HFF-Myc (cell line): Measurements from ENCODE around the gene CAPN7.

Source experiments
- DNase-seq: peaks from one replicate; pipeline ENCODE4 v3.0.0-alpha.2; 2011; ENCODE audit warnings: low read depth; ENCODE audit errors: extremely low read depth
- H3K4me3 ChIP-seq: replicated peaks from 2 replicates; pipeline ENCODE4 v1.5.1; 2011; ENCODE audit warnings: low read depth, mild to moderate bottlenecking, control low read depth, low read length
- CTCF ChIP-seq: IDR thresholded peaks from 2 replicates; pipeline ENCODE4 v1.5.1; 2012; ENCODE audit warnings: mild to moderate bottlenecking, low read depth, low read length, control low read depth; ENCODE audit errors: missing control alignments

CAPN7 gene

DNA sequence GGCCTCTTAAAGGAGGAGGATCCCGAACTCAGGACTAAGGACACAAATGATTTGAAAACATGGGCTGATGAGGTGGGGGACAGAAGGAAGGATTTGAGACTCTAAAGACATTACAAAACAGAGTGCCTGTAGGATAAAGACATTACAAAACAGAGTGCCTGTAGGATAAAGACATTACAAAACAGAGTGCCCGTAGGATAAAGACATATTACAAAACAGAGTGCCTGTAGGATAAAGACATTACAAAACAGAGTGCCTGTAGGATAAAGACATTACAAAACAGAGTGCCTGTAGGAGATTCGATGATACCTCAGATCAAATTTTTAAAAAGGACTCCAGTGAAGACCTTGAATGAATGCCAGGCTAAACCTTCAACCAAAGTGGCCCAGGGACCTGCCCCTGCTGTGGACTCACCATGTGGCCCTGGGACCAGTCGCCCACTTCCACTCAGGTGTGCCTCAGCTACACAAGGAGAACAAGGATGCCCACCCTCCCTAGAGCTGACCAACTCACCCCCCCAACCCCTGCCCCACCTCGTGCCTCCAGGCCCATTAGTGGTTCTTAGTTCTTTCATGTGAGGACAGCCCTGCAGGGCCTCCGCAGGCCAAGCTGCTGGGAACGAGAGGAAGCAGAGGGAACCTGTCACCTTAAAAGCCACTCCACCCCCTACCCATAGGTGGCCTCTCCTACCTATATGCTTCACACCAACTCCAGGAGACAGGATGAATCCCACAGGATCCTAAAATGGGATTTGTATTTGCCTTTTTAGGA is 66.6 kb downstream of the CAPN7 start:
- H3K4me3 ChIP-seq, result no peak overlapping the region
- TF ChIP-seq CTCF, result no peak
- DNase-seq, result no peak

DNA sequence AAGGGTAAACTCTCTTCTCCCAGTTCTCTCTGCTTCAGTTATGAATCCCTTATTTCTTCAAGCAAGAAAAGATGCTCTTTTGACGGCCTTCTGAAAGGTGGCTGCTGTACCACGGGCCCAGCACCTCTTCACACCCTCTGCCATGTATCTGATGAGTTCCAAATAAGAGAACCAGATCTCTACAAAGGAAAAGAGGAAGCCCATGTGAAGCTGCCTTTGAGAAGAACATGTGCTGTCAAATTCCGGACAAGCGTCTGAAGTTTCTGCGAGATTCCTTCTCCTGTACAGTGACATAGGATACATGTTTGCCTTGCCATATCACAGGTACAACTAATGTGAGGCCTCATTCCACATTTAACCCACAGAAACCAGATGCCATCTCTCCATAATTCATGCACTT is 67.2 kb downstream of the CAPN7 start:
- DNase-seq, result no peak
- no peak overlapping the region for H3K4me3 ChIP-seq
- no peak for TF ChIP-seq CTCF

DNA sequence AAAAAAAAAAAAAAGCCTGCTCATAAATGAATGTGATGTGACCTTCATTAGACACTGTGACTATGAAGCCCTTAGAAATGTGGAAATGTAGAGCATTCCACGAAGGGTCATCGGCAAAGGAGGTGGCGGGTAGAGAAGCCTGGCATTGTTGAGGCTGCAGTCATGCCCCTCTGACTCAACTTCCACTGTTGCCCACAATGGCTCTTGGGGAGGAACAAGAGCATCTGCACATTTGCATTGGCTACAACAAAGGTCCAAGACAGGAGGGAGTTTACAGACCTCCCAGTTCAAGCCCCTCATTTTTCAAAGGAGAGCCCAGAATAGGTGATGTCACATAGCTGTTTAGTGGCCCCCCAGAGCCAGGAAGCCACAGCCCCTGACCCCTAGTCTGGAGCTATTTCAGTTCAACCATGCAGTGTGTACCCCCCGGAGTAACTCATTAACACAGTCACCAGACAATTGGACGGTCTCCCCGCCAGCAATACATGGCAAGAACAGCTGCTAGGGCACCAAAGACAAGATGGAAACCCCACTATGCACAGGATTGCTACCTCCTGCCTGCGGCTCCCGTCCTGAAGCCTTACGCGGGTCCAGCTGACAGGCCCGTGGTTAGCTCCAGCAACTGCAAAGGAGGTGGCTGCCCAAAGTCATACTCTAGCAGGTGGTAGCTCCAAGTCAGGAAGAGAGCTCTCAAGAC is 70.1 kb downstream of the CAPN7 start:
- H3K4me3 ChIP-seq, result no peak overlapping the region
- no peak for TF ChIP-seq CTCF
- no peak for DNase-seq

DNA sequence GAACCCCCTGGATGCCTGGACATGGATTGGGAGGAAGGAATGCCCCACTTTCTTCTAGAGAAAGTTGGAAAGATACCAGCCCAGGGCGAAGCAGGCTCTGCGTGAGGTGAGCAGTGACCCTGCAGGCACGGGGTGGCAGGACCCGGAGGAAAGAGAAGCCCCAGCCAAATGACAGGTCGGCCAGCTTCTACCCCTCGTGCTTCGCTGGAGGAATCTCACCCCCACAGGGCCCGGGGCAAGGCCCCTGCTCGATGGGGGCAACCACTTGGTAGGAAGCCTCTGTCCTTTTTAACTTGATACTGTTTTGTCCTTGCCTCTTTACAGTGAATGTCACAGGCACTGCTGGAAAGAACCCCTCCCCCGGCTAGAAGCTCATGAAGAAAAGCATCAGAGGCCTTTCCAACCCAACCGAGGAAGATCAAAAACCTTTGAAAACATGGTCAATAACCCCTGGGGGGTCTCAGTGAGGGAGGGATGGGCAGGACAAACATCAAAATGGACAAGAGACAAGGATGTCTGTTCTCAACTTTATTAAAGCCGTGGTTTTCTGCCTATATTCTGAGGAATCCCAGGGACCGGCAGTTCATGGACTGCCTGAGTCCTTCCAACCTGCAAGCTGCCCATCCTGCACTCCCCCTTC is 71.9 kb downstream of the CAPN7 start:
- no peak for TF ChIP-seq CTCF
- DNase-seq, result no peak
- H3K4me3 ChIP-seq, result no peak overlapping the region

DNA sequence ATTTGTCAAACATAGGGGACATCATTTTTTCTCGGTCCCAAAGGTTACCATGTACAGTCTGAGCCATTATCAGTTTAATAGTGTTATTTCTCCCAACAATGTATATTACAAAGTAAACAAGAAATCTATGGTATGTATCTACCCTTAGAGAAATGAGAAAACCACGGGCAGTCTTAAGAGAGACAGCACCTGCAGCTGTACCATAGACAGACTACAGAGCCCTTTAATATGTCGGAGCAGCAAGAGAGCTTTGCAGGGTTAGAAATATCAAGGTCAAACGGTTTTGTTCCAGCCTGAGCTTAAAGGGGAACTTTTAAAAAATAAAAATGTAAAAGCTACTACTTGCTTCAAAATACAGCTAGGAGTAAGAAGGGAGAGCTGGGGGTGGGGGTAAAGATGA is 73.2 kb downstream of the CAPN7 start:
- no peak for DNase-seq
- TF ChIP-seq CTCF, result no peak
- H3K4me3 ChIP-seq, result no peak overlapping the region

DNA sequence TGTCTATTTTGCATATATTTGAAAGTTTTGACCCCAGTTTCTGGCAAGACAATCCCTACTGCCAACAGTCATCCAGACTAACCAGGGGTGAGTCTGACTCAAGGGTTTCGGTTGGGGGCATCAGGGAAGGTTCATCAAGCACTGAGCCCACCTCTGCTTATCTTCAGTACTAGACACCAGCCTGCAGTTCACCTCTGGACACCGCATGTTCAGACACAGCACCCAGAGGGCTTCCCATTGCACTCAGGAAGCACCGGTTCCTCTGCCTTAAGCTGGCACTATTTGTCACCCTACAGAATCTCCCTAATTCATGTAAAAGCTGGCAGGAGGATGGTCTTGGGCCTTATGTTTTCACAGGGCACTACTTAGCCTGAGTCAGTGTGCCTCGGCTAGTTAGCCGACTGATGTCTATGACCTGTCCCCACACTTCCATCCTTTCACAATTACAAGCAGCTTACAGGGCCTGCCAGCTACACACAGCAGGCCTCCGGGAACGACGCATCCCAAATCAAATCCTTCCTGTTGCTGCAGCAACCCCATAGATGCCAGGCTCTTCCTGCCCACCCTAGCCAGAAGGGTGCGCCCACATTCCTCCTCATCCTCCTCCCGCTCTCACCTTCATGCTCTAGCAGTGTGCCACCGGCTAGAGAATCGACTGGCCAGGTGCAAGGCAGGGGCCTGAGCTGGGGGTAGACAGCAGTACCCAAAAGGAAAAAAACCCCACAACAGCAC is 73.8 kb downstream of the CAPN7 start:
- DNase-seq, result no peak
- no peak for TF ChIP-seq CTCF
- H3K4me3 ChIP-seq, result no peak overlapping the region
